CD4-positive, CD25-positive, alpha-beta regulatory T cell (primary cell): ENCODE data around the gene PCBP2. TPM values are rescaled to one million over a fixed set of nuclear protein-coding genes. Genes with fewer than 3 reads are reported as not detected.

ENCODE experiments used
- ATAC-seq, 2 donors: fragments of 150-1000 bp; cut with Tn5 transposase; one replicate each; pipeline ENCODE4 v1.10.0; 2021; ENCODE audit warnings: low read depth in 2 of 2, moderate number of reproducible peaks in 2 of 2, moderate library complexity in 1 of 2
- DNase-seq, 3 donors: peaks; one replicate each; pipeline versions ENCODE4 v3.0.0 to v3.0.0-alpha.2; 2012 to 2022; ENCODE audit warnings: mixed read lengths in 1 of 3
- H3K27ac ChIP-seq: one replicate; pipeline ENCODE4 v1.7.0; 2013; ENCODE audit warnings: mild to moderate bottlenecking, low read length; ENCODE audit not compliant: insufficient read depth, poor library complexity, severe bottlenecking
- H3K27me3 ChIP-seq: one replicate; pipeline ENCODE4 v1.7.0; 2013; ENCODE audit warnings: low read length; ENCODE audit not compliant: control insufficient read depth, insufficient read depth
- H3K36me3 ChIP-seq: one replicate; pipeline ENCODE4 v1.7.0; 2013; ENCODE audit warnings: mild to moderate bottlenecking, low read length, moderate library complexity; ENCODE audit not compliant: control insufficient read depth, insufficient read depth
- H3K4me1 ChIP-seq: 2 replicates; pipeline ENCODE4 v1.7.0; 2013; ENCODE audit warnings: mild to moderate bottlenecking, low read length; ENCODE audit not compliant: insufficient read depth, control insufficient read depth, poor library complexity, severe bottlenecking
- H3K4me3 ChIP-seq: one replicate; pipeline ENCODE4 v1.7.0; 2013; ENCODE audit warnings: low read depth, mild to moderate bottlenecking, low read length, moderate library complexity
- H3K9me3 ChIP-seq, 2 experiments: 1 replicate in 1 of 2; 2 replicates in 1 of 2; pipeline ENCODE4 v1.7.0; 2013; ENCODE audit warnings: low read length in 2 of 2, mild to moderate bottlenecking in 1 of 2, moderate library complexity in 1 of 2; ENCODE audit not compliant: control insufficient read depth in 2 of 2
- H3K27ac Mint-ChIP-seq, 3 donors: one replicate each; pipeline ENCODE4 v1.8.0; 2020 to 2022; ENCODE audit warnings: mild to moderate bottlenecking in 3 of 3, mixed read lengths in 3 of 3, moderate library complexity in 2 of 3
- H3K27me3 Mint-ChIP-seq: one replicate; pipeline ENCODE4 v1.8.0; 2022; ENCODE audit warnings: mild to moderate bottlenecking, mixed read lengths
- H3K36me3 Mint-ChIP-seq: one replicate; pipeline ENCODE4 v1.8.0; 2020; ENCODE audit warnings: mixed read lengths
- H3K4me1 Mint-ChIP-seq, 4 donors: one replicate each; pipeline ENCODE4 v1.8.0; 2020 to 2022; ENCODE audit warnings: mixed read lengths in 4 of 4, mild to moderate bottlenecking in 1 of 4
- H3K4me3 Mint-ChIP-seq, 4 donors: one replicate each; pipeline ENCODE4 v1.8.0; 2020 to 2022; ENCODE audit warnings: mild to moderate bottlenecking in 4 of 4, mixed read lengths in 4 of 4, moderate library complexity in 3 of 4
- H3K9me3 Mint-ChIP-seq, 7 donors: one replicate each; pipeline ENCODE4 v1.8.0; 2020 to 2022; ENCODE audit warnings: mixed read lengths in 7 of 7, mild to moderate bottlenecking in 3 of 7, moderate library complexity in 2 of 7
- polyA plus RNA-seq, 4 donors: library from polyadenylated mRNA; unstranded; fragments of 300-500 nt; fragmentation: Illumina TruSeq; gene quantifications; one replicate each; pipeline ENCODE4 v1.2.3, GENCODE V29; 2021
- total RNA-seq: library from RNA; stranded (reverse); gene quantifications from one replicate; pipeline ENCODE4 v1.2.3, GENCODE V29; 2022

The PCBP2 gene
- total and polyA plus RNA-seq, 5 donors from 2014 or later, result 113 to 931 (median 136) TPM

- DNase-seq, result no peak
- peaks cover 77% of the 10 kb centered on the region for H3K36me3 ChIP-seq
- no peak overlapping the region for H3K4me3 ChIP-seq
- peaks cover 0 to 16% (median 8%) of the 10 kb centered on the region in 4 donors for H3K4me1 Mint-ChIP-seq
- H3K9me3 Mint-ChIP-seq, result no peaks in the 10 kb centered on the region
- no peaks in the 10 kb centered on the region for H3K27me3 Mint-ChIP-seq
- peaks cover 22% of the 10 kb centered on the region for H3K36me3 Mint-ChIP-seq
- no peak overlapping the region for H3K27ac ChIP-seq
- H3K4me1 ChIP-seq, result peaks cover 2% of the 10 kb centered on the region
- ATAC-seq, result peak in 1 of 2 donors; percentile 4
- H3K27ac Mint-ChIP-seq, result peak overlapping the region in 2 of 3 donors; percentile 13 to 77
- H3K27me3 ChIP-seq, result no peaks in the 10 kb centered on the region
- H3K4me3 Mint-ChIP-seq, result no peak overlapping the region
- H3K9me3 ChIP-seq, result no peaks in the 10 kb centered on the region
These were observed 31.5 kb downstream of the PCBP2 start for GRCh38 chr12:53483225-53483978.

DNA sequence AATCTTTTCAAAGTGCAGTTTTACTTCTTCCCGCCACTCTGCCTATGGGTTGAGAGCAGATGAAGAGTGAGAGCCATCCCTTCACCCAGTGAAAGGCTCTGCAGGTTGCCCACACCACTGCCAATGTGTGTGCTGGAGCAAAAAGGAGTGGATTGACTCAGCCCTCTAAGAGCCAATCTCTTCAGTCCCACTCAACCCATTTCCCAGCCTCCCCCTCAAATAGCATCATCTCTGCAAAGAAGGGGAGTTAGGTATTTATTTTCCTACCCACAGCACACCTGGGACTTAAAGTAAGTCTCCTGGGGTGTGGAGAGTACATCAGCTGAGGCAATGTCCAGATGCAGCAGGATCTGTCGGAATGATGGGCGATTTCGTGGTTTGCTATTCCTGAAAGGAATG, 32.1 kb downstream of the PCBP2 start:
- H3K4me1 Mint-ChIP-seq, result peaks cover 0 to 16% (median 7%) of the 10 kb centered on the region in 4 donors
- peak in 1 of 2 donors; percentile 10 for ATAC-seq

GRCh38 chr12:53484686-53485575, 33.0 kb downstream of the PCBP2 start:
- DNase-seq, result no peak
- Mint-ChIP-seq H3K36me3 (peaks cover 18% of the 10 kb centered on the region), H3K4me3 (no peak overlapping the region), H3K27ac (peak overlapping the region in 2 of 3 donors; percentile 25 to 53), H3K4me1 (peaks cover 0 to 12% (median 5%) of the 10 kb centered on the region in 4 donors), H3K9me3 (no peaks in the 10 kb centered on the region), H3K27me3 (no peaks in the 10 kb centered on the region)
- Histone ChIP-seq H3K9me3 (no peaks in the 10 kb centered on the region), H3K4me3 (no peak overlapping the region), H3K27me3 (no peaks in the 10 kb centered on the region), H3K27ac (no peak overlapping the region), H3K36me3 (peaks cover 62% of the 10 kb centered on the region), H3K4me1 (peaks cover 2% of the 10 kb centered on the region)
- no peak for ATAC-seq

More for the DNA sequence above, 32.1 kb downstream of the PCBP2 start:
- H3K9me3 Mint-ChIP-seq, result no peaks in the 10 kb centered on the region
- Histone ChIP-seq H3K9me3 (no peaks in the 10 kb centered on the region), H3K27ac (no peak overlapping the region), H3K27me3 (no peaks in the 10 kb centered on the region), H3K4me3 (no peak overlapping the region), H3K36me3 (peaks cover 71% of the 10 kb centered on the region), H3K4me1 (peaks cover 2% of the 10 kb centered on the region)
- H3K4me3 Mint-ChIP-seq, result no peak overlapping the region
- H3K27me3 Mint-ChIP-seq, result no peaks in the 10 kb centered on the region
- H3K27ac Mint-ChIP-seq, result peak overlapping the region in 2 of 3 donors; percentile 13 to 77
- H3K36me3 Mint-ChIP-seq, result peaks cover 22% of the 10 kb centered on the region
- DNase-seq, result no peak

DNA sequence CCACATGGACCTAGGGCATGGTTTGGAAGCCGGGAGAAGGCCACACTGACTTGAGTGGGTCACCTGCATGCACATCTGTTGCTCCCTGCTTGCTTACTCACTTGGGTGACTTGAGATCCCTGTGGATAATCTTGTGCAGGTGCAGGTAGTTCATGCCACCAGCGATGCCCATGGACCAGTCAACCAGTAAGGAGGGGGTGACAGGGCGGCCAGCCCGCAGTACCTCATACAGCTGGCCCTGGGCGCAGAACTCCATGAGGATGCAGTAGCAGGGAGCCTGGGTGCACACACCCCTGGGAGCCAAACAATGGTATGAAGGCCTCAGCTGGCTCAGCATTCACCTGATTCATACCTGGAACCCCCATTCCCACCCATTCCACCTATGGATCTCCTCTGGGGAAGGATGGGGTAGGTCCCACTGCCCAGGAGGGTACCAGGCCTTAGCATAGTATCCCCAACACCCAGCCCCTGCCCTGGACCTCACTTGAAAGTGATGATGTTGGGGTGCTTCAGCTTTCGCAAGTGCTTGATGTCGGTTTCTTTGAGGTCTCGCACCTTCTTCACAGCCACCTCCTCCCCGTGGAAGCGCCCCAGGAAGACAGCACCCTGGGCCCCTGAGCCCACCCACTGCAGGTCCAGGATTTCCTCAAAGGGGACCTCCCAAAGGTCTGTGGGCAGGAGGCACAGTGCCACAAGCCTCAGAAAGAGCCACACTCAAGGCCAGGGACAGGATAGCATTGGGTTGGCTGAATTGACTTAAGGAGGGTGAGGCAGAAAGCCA, 34.2 kb downstream of the PCBP2 start:
- H3K36me3 Mint-ChIP-seq, result peaks cover 14% of the 10 kb centered on the region
- no peak for ATAC-seq
- H3K9me3 ChIP-seq, result no peaks in the 10 kb centered on the region
- no peak for DNase-seq
- peak overlapping the region in 2 of 3 donors; percentile 26 to 36 for H3K27ac Mint-ChIP-seq
- no peaks in the 10 kb centered on the region for H3K9me3 Mint-ChIP-seq
- no peaks in the 10 kb centered on the region for H3K27me3 ChIP-seq
- no peaks in the 10 kb centered on the region for H3K4me1 ChIP-seq
- no peaks in the 10 kb centered on the region for H3K27me3 Mint-ChIP-seq
- H3K27ac ChIP-seq, result no peak overlapping the region
- H3K4me3 Mint-ChIP-seq, result no peak overlapping the region
- H3K4me3 ChIP-seq, result no peak overlapping the region
- H3K36me3 ChIP-seq, result peaks cover 55% of the 10 kb centered on the region
- H3K4me1 Mint-ChIP-seq, result peaks cover 0 to 12% (median 2%) of the 10 kb centered on the region in 4 donors

GRCh38 chr12:53486736-53487487, 35.0 kb downstream of the PCBP2 start:
- DNase-seq, result no peak
- no peaks in the 10 kb centered on the region for H3K27me3 Mint-ChIP-seq
- H3K4me1 Mint-ChIP-seq, result peaks cover 0 to 10% (median 2%) of the 10 kb centered on the region in 4 donors
- Histone ChIP-seq H3K4me3 (no peak overlapping the region), H3K9me3 (no peaks in the 10 kb centered on the region), H3K27me3 (no peaks in the 10 kb centered on the region), H3K36me3 (peaks cover 49% of the 10 kb centered on the region), H3K4me1 (no peaks in the 10 kb centered on the region), H3K27ac (no peak overlapping the region)
- ATAC-seq, result no peak
- peak overlapping the region in 2 of 3 donors; percentile 26 to 36 for H3K27ac Mint-ChIP-seq
- no peaks in the 10 kb centered on the region for H3K9me3 Mint-ChIP-seq
- H3K4me3 Mint-ChIP-seq, result no peak overlapping the region
- H3K36me3 Mint-ChIP-seq, result peaks cover 13% of the 10 kb centered on the region

GRCh38 chr12:53489242-53489864, 37.5 kb downstream of the PCBP2 start:
- Mint-ChIP-seq H3K27ac (peak overlapping the region in 1 of 3 donors; percentile 52), H3K4me1 (peaks cover 0 to 27% (median 15%) of the 10 kb centered on the region in 4 donors), H3K9me3 (no peaks in the 10 kb centered on the region), H3K36me3 (peaks cover 5% of the 10 kb centered on the region), H3K27me3 (no peaks in the 10 kb centered on the region), H3K4me3 (peak overlapping the region in 1 of 4 donors; percentile 19)
- Histone ChIP-seq H3K9me3 (no peaks in the 10 kb centered on the region), H3K27ac (no peak overlapping the region), H3K4me1 (peaks cover 18% of the 10 kb centered on the region), H3K36me3 (peaks cover 28% of the 10 kb centered on the region), H3K4me3 (no peak overlapping the region), H3K27me3 (no peaks in the 10 kb centered on the region)
- DNase-seq (no peak), ATAC-seq (no peak)
